Endothelial cell of umbilical vein (primary cell): Measurements from ENCODE around the gene CILP. TPM values are rescaled to one million over a fixed set of nuclear protein-coding genes. Genes with fewer than 3 reads are reported as not detected.

ENCODE experiments used
- BruUV-seq: library from RNA; stranded (reverse); fragments of 400-500 nt; replicated peaks from 2 replicates; lab custom pipeline; 2021; lab: Mats Ljungman, UMichigan
- CTCF ChIA-PET: fragments of 300-600, 350-600 bp; sonication (Branson Sonifier 250); formaldehyde crosslinking; loops from one replicate; lab custom pipeline; 2021; ENCODE audit warnings: antibody characterized with exemption, inconsistent platforms; lab: Charles Lee
- POLR2A ChIA-PET: fragments of 300-600, 350-600 bp; sonication (Branson Sonifier 250); formaldehyde crosslinking; loops from one replicate; lab custom pipeline; 2021; ENCODE audit warnings: antibody characterized with exemption, inconsistent platforms; lab: Charles Lee
- DNase-seq: peaks from one replicate; pipeline ENCODE4 v3.0.0-alpha.2; 2011; ENCODE audit warnings: low read depth, low spot score
- FAIRE-seq: peaks from 2 replicates; lab custom pipeline; 2011; peaks lifted over from hg19 to GRCh38; lab: Jason Lieb, UNC
- H2AFZ ChIP-seq: 2 replicates; pipeline ENCODE4 v1.6.0; 2012; ENCODE audit warnings: low read depth, low read length, control low read depth, inconsistent platforms
- H3K27ac ChIP-seq: 2 replicates; pipeline ENCODE4 v1.5.1; 2011; ENCODE audit warnings: low read depth, mild to moderate bottlenecking, control low read depth, low read length, moderate library complexity; ENCODE audit not compliant: insufficient read depth
- H3K27me3 ChIP-seq, 2 experiments: 2 replicates each; pipeline versions ENCODE4 v1.6.0 to v1.6.1; 2011; ENCODE audit warnings: low read length in 2 of 2, mixed read lengths in 1 of 2; ENCODE audit not compliant: control insufficient read depth in 2 of 2, insufficient read depth in 2 of 2
- H3K36me3 ChIP-seq, 2 experiments: 2 replicates in 1 of 2; 3 replicates in 1 of 2; pipeline ENCODE4 v1.5.1; 2011; ENCODE audit warnings: low read length in 2 of 2, mild to moderate bottlenecking in 1 of 2, moderate library complexity in 1 of 2; ENCODE audit not compliant: control insufficient read depth in 2 of 2, insufficient read depth in 2 of 2; ENCODE audit errors: extremely low read depth in 1 of 2
- H3K4me1 ChIP-seq: 3 replicates; pipeline ENCODE4 v1.5.1; 2011; ENCODE audit warnings: mild to moderate bottlenecking, low read length; ENCODE audit not compliant: control insufficient read depth, insufficient read depth; ENCODE audit errors: extremely low read depth
- H3K4me2 ChIP-seq: 2 replicates; pipeline ENCODE4 v1.6.1; 2011; ENCODE audit warnings: low read length, control low read depth, mixed read lengths; ENCODE audit not compliant: insufficient read depth
- H3K4me3 ChIP-seq, 3 experiments: fragments of 200-600 bp in 1 of 3; sonication (generic), shearing (Covaris generic) in 1 of 3; replicated peaks in 1 of 3; 2 replicates each; pipeline ENCODE4 v1.5.1; 2011 to 2016; ENCODE audit warnings: control low read depth in 3 of 3, low read length in 3 of 3, mild to moderate bottlenecking in 2 of 3, inconsistent platforms in 1 of 3, low read depth in 1 of 3, moderate library complexity in 1 of 3; ENCODE audit not compliant: insufficient read depth in 1 of 3
- H3K79me2 ChIP-seq: 2 replicates; pipeline ENCODE4 v1.6.0; 2012; ENCODE audit warnings: low read length, inconsistent platforms; ENCODE audit not compliant: control insufficient read depth, insufficient read depth
- H3K9ac ChIP-seq: replicated peaks from 2 replicates; pipeline ENCODE3; 2011; ENCODE audit warnings: low read length, control low read depth; ENCODE audit not compliant: insufficient read depth; ENCODE audit errors: extremely low read depth
- H3K9me1 ChIP-seq: replicated peaks from 3 replicates; pipeline ENCODE4 v1.6.0; 2011; ENCODE audit warnings: mild to moderate bottlenecking, low read length; ENCODE audit not compliant: control insufficient read depth, insufficient read depth; ENCODE audit errors: extremely low read depth
- H3K9me3 ChIP-seq: replicated peaks from 2 replicates; pipeline ENCODE4 v1.5.1; 2012; ENCODE audit warnings: low read length, inconsistent platforms; ENCODE audit not compliant: control insufficient read depth, insufficient read depth
- H4K20me1 ChIP-seq: replicated peaks from 2 replicates; pipeline ENCODE3; 2011; ENCODE audit warnings: mild to moderate bottlenecking, low read length; ENCODE audit not compliant: control insufficient read depth, insufficient read depth; ENCODE audit errors: extremely low read depth
- CTCF ChIP-seq, 2 donors: IDR thresholded peaks; 1 replicate in 1 of 2; 2 replicates in 1 of 2; pipeline ENCODE4 v1.5.1; 2011; ENCODE audit warnings: low read length in 2 of 2, mild to moderate bottlenecking in 2 of 2, moderate library complexity in 2 of 2, control low read depth in 1 of 2, inconsistent platforms in 1 of 2, low read depth in 1 of 2; ENCODE audit not compliant: insufficient read depth in 1 of 2; ENCODE audit errors: extremely low read depth in 1 of 2
- EZH2 ChIP-seq: IDR thresholded peaks from 2 replicates; pipeline ENCODE4 v1.6.1; 2012; ENCODE audit warnings: borderline replicate concordance, low read depth, mild to moderate bottlenecking, moderate library complexity, low read length, inconsistent platforms; ENCODE audit not compliant: severe bottlenecking
- FOS ChIP-seq: IDR thresholded peaks from 2 replicates; pipeline ENCODE4 v1.6.1; 2011; ENCODE audit warnings: mild to moderate bottlenecking, low read length, moderate library complexity, borderline replicate concordance; ENCODE audit not compliant: insufficient read depth
- GATA2 ChIP-seq: IDR thresholded peaks from 2 replicates; pipeline ENCODE4 v1.7.0; 2011; ENCODE audit warnings: low read depth, mild to moderate bottlenecking, moderate library complexity, mixed read lengths, low read length; ENCODE audit not compliant: insufficient read length, insufficient read depth
- JUN ChIP-seq: IDR thresholded peaks from 2 replicates; pipeline ENCODE4 v1.6.1; 2011; ENCODE audit warnings: borderline replicate concordance, low read depth; ENCODE audit not compliant: insufficient read length, insufficient read depth
- MAX ChIP-seq: IDR thresholded peaks from 2 replicates; pipeline ENCODE4 v1.6.1; 2011; ENCODE audit not compliant: insufficient read depth, insufficient read length
- MYC ChIP-seq: IDR thresholded peaks from one replicate; pipeline ENCODE4 v1.6.1; 2011; ENCODE audit warnings: mild to moderate bottlenecking, low read depth, low read length
- POLR2A ChIP-seq: IDR thresholded peaks from 2 replicates; pipeline ENCODE4 v1.6.1; 2012; ENCODE audit warnings: low read depth, mild to moderate bottlenecking, control low read depth, low read length
- POLR2AphosphoS5 ChIP-seq: IDR thresholded peaks from 2 replicates; pipeline ENCODE4 v1.6.1; 2012; ENCODE audit warnings: low read depth, mild to moderate bottlenecking, control low read depth, low read length, moderate library complexity; ENCODE audit not compliant: insufficient read depth
- dilution Hi-C: fragments of 300-500 bp; cut with MboI; formaldehyde crosslinking; loops from one replicate; pipeline ENCODE4 v1.15.0; 2019; ENCODE audit warnings: low sequenced_read_pairs; ENCODE audit not compliant: extremely low pct_ligation_motif_present
- intact Hi-C: fragments of 100-400 bp; cut with micrococcal nuclease; formaldehyde crosslinking; loops from one replicate; pipeline ENCODE4 v1.10.0; 2022
- polyA plus RNA-seq, 4 experiments: library from polyadenylated mRNA; depleted of rRNA in 3 of 4; stranded (reverse) in 3 of 4; unstranded in 1 of 4; fragments of >200 nt; gene quantifications; 2 replicates each; pipeline versions ENCODE4 v1.2.1 to v1.2.3, GENCODE V29; 2011 to 2012; ENCODE audit warnings: missing spikeins in 1 of 4
- total RNA-seq: library from RNA; stranded (reverse); gene quantifications from 2 replicates; pipeline ENCODE4 v1.2.3, GENCODE V29; 2021

The CILP gene
- total and polyA plus RNA-seq, 2 donors (not counting 3 experiments of a cell fraction or from before 2014, with no cell fraction given), result 0.01 TPM; not detected in 1

GRCh38 chr15:65260968-65261367 lies 49.7 kb upstream of the CILP start:
- dilution Hi-C loops, result no loop called here
- H3K27me3 ChIP-seq, result no peaks in the 10 kb centered on the region
- ChIA-PET POLR2A (no interaction called here), CTCF (interaction anchor here (1.4 kb wide), 1 partner anchor 10 kb away, joined by 3 read pairs; no protein-coding TSS in a partner anchor)
- no peaks in the 10 kb centered on the region for H3K9me1 ChIP-seq
- no peak for FAIRE-seq
- H3K79me2 ChIP-seq, result no peaks in the 10 kb centered on the region
- no peak overlapping the region for H3K9ac ChIP-seq
- no peak overlapping the region for H2AFZ ChIP-seq
- H3K9me3 ChIP-seq, result no peaks in the 10 kb centered on the region
- no peak for TF ChIP-seq MYC
- TF ChIP-seq POLR2AphosphoS5, result no peak
- no peak for TF ChIP-seq GATA2
- TF ChIP-seq FOS, result no peak
- TF ChIP-seq CTCF (IDR thresholded peaks at IDR 0.05; ENCODE audit: extremely low read depth in 1 of 2, insufficient read depth in 1 of 2, low read depth in 1 of 2, low read length in 2 of 2), result no peak
- no peak for TF ChIP-seq EZH2
- TF ChIP-seq MAX, result no peak
- TF ChIP-seq POLR2A, result no peak
- no peak for TF ChIP-seq JUN
- H3K4me2 ChIP-seq, result no peak overlapping the region
- no peaks in the 10 kb centered on the region for H3K4me1 ChIP-seq
- H3K27ac ChIP-seq, result no peak overlapping the region
- no TSS peak for BruUV-seq
- no peaks in the 10 kb centered on the region for H4K20me1 ChIP-seq
- no peak overlapping the region for H3K4me3 ChIP-seq
- no peak for DNase-seq
- peaks cover 2 to 12% of the 10 kb centered on the region in 2 experiments for H3K36me3 ChIP-seq
- intact Hi-C loops, result no loop called here
